ENCODE results near the gene RAB40A. TPM values are rescaled to one million over a fixed set of nuclear protein-coding genes. Genes with fewer than 3 reads are reported as not detected.

The RAB40A gene
- total RNA-seq, 1 donor from 2014 or later, result 0.36 TPM

GRCh38 chrX:103529550-103529949 is 10.3 kb upstream of the RAB40A start:
- Mint-ChIP-seq H3K4me1 (ENCODE audit: unreplicated experiment) (peaks cover 9% of the 10 kb centered on the region), H3K4me3 (ENCODE audit: unreplicated experiment) (no peak overlapping the region), H3K27me3 (ENCODE audit: unreplicated experiment) (peaks cover 4% of the 10 kb centered on the region), H3K9me3 (ENCODE audit: unreplicated experiment) (no peaks in the 10 kb centered on the region), H3K27ac (ENCODE audit: unreplicated experiment) (no peak overlapping the region), H3K36me3 (ENCODE audit: low read depth, unreplicated experiment) (no peaks in the 10 kb centered on the region)
- DNase-seq (ENCODE audit: low spot score), result no peak
- no peak for TF ChIP-seq CTCF (IDR thresholded peaks at IDR 0.05; ENCODE audit: unreplicated experiment)

- no peak for TF ChIP-seq CTCF (IDR thresholded peaks at IDR 0.05; ENCODE audit: unreplicated experiment)
- no peaks in the 10 kb centered on the region for H3K27me3 Mint-ChIP-seq (ENCODE audit: unreplicated experiment)
- no peak overlapping the region for H3K27ac Mint-ChIP-seq (ENCODE audit: unreplicated experiment)
- no peak for DNase-seq (ENCODE audit: low spot score)
- no peaks in the 10 kb centered on the region for H3K4me1 Mint-ChIP-seq (ENCODE audit: unreplicated experiment)
- no peaks in the 10 kb centered on the region for H3K9me3 Mint-ChIP-seq (ENCODE audit: unreplicated experiment)
- no peaks in the 10 kb centered on the region for H3K36me3 Mint-ChIP-seq (ENCODE audit: low read depth, unreplicated experiment)
- H3K4me3 Mint-ChIP-seq (ENCODE audit: unreplicated experiment), result no peak overlapping the region
Observed at GRCh38 chrX:103524747-103525146, 5.5 kb upstream of the RAB40A start.

GRCh38 chrX:103523605-103524004 is 4.3 kb upstream of the RAB40A start:
- no peak for TF ChIP-seq CTCF (IDR thresholded peaks at IDR 0.05; ENCODE audit: unreplicated experiment)

GRCh38 chrX:103520386-103520785 is 1.1 kb upstream of the RAB40A start:
- Mint-ChIP-seq H3K9me3 (ENCODE audit: unreplicated experiment) (no peaks in the 10 kb centered on the region), H3K27me3 (ENCODE audit: unreplicated experiment) (no peaks in the 10 kb centered on the region), H3K36me3 (ENCODE audit: low read depth, unreplicated experiment) (no peaks in the 10 kb centered on the region), H3K4me1 (ENCODE audit: unreplicated experiment) (no peaks in the 10 kb centered on the region), H3K4me3 (ENCODE audit: unreplicated experiment) (no peak overlapping the region), H3K27ac (ENCODE audit: unreplicated experiment) (no peak overlapping the region)
- no peak for DNase-seq (ENCODE audit: low spot score)
- no peak for TF ChIP-seq CTCF (IDR thresholded peaks at IDR 0.05; ENCODE audit: unreplicated experiment)

More at GRCh38 chrX:103523605-103524004, 4.3 kb upstream of the RAB40A start:
- H3K9me3 Mint-ChIP-seq (ENCODE audit: unreplicated experiment), result no peaks in the 10 kb centered on the region
- DNase-seq (ENCODE audit: low spot score), result no peak
- no peak overlapping the region for H3K4me3 Mint-ChIP-seq (ENCODE audit: unreplicated experiment)
- no peaks in the 10 kb centered on the region for H3K27me3 Mint-ChIP-seq (ENCODE audit: unreplicated experiment)
- no peak overlapping the region for H3K27ac Mint-ChIP-seq (ENCODE audit: unreplicated experiment)
- no peaks in the 10 kb centered on the region for H3K4me1 Mint-ChIP-seq (ENCODE audit: unreplicated experiment)
- no peaks in the 10 kb centered on the region for H3K36me3 Mint-ChIP-seq (ENCODE audit: low read depth, unreplicated experiment)

GRCh38 chrX:103518571-103518970 is 718 bp downstream of the RAB40A start:
- no peak overlapping the region for H3K4me3 Mint-ChIP-seq (ENCODE audit: unreplicated experiment)
- no peaks in the 10 kb centered on the region for H3K4me1 Mint-ChIP-seq (ENCODE audit: unreplicated experiment)
- TF ChIP-seq CTCF (IDR thresholded peaks at IDR 0.05; ENCODE audit: unreplicated experiment), result no peak
- DNase-seq (ENCODE audit: low spot score), result no peak
- H3K27ac Mint-ChIP-seq (ENCODE audit: unreplicated experiment), result no peak overlapping the region
- no peaks in the 10 kb centered on the region for H3K27me3 Mint-ChIP-seq (ENCODE audit: unreplicated experiment)
- no peaks in the 10 kb centered on the region for H3K36me3 Mint-ChIP-seq (ENCODE audit: low read depth, unreplicated experiment)
- H3K9me3 Mint-ChIP-seq (ENCODE audit: unreplicated experiment), result no peaks in the 10 kb centered on the region
